HepG2 (cell line): ENCODE results near the gene RABL2B.

Source experiments
- NPAS2 ChIP-seq: sonication (generic); formaldehyde crosslinking; IDR thresholded peaks from 2 replicates; pipeline ENCODE4 v1.8.0; 2022; ENCODE audit warnings: mild to moderate bottlenecking, missing genetic modification reagents, borderline replicate concordance
- POLR2A ChIP-seq, 2 experiments: IDR thresholded peaks; 2 replicates each; pipeline ENCODE4 v1.6.1; 2011; ENCODE audit warnings: low read depth in 2 of 2, low read length in 2 of 2, mild to moderate bottlenecking in 1 of 2, moderate library complexity in 1 of 2; ENCODE audit not compliant: insufficient read depth in 1 of 2

GRCh38 chr22:50733521-50734342 lies 49.7 kb downstream of the RABL2B start:
- TF ChIP-seq POLR2A (IDR thresholded peaks at IDR 0.05; ENCODE audit: insufficient read depth in 1 of 2, low read depth in 2 of 2, low read length in 2 of 2), result no peak
- no peak for TF ChIP-seq NPAS2 (CRISPR knock-in tag)
